Endothelial cell of umbilical vein (primary cell): ENCODE data around the gene INO80B. TPM values are rescaled to one million over a fixed set of nuclear protein-coding genes. Genes with fewer than 3 reads are reported as not detected.
"Not testable (repeated sequence)": the region's sequence is repeated elsewhere in the genome, so short reads cannot be mapped to it uniquely, and the experiment has no call there.

ENCODE experiments used
- BruUV-seq: library from RNA; stranded (reverse); fragments of 400-500 nt; replicated peaks from 2 replicates; lab custom pipeline; 2021; lab: Mats Ljungman, UMichigan
- CTCF ChIA-PET: fragments of 300-600, 350-600 bp; sonication (Branson Sonifier 250); formaldehyde crosslinking; loops from one replicate; lab custom pipeline; 2021; ENCODE audit warnings: antibody characterized with exemption, inconsistent platforms; lab: Charles Lee
- POLR2A ChIA-PET: fragments of 300-600, 350-600 bp; sonication (Branson Sonifier 250); formaldehyde crosslinking; loops from one replicate; lab custom pipeline; 2021; ENCODE audit warnings: antibody characterized with exemption, inconsistent platforms; lab: Charles Lee
- DNase-seq: peaks from one replicate; pipeline ENCODE4 v3.0.0-alpha.2; 2011; ENCODE audit warnings: low read depth, low spot score
- FAIRE-seq: peaks from 2 replicates; lab custom pipeline; 2011; peaks lifted over from hg19 to GRCh38; lab: Jason Lieb, UNC
- H2AFZ ChIP-seq: 2 replicates; pipeline ENCODE4 v1.6.0; 2012; ENCODE audit warnings: low read depth, low read length, control low read depth, inconsistent platforms
- H3K27ac ChIP-seq: 2 replicates; pipeline ENCODE4 v1.5.1; 2011; ENCODE audit warnings: low read depth, mild to moderate bottlenecking, control low read depth, low read length, moderate library complexity; ENCODE audit not compliant: insufficient read depth
- H3K27me3 ChIP-seq, 2 experiments: 2 replicates each; pipeline versions ENCODE4 v1.6.0 to v1.6.1; 2011; ENCODE audit warnings: low read length in 2 of 2, mixed read lengths in 1 of 2; ENCODE audit not compliant: control insufficient read depth in 2 of 2, insufficient read depth in 2 of 2
- H3K36me3 ChIP-seq, 2 experiments: 2 replicates in 1 of 2; 3 replicates in 1 of 2; pipeline ENCODE4 v1.5.1; 2011; ENCODE audit warnings: low read length in 2 of 2, mild to moderate bottlenecking in 1 of 2, moderate library complexity in 1 of 2; ENCODE audit not compliant: control insufficient read depth in 2 of 2, insufficient read depth in 2 of 2; ENCODE audit errors: extremely low read depth in 1 of 2
- H3K4me1 ChIP-seq: 3 replicates; pipeline ENCODE4 v1.5.1; 2011; ENCODE audit warnings: mild to moderate bottlenecking, low read length; ENCODE audit not compliant: control insufficient read depth, insufficient read depth; ENCODE audit errors: extremely low read depth
- H3K4me2 ChIP-seq: 2 replicates; pipeline ENCODE4 v1.6.1; 2011; ENCODE audit warnings: low read length, control low read depth, mixed read lengths; ENCODE audit not compliant: insufficient read depth
- H3K4me3 ChIP-seq, 3 experiments: fragments of 200-600 bp in 1 of 3; sonication (generic), shearing (Covaris generic) in 1 of 3; replicated peaks in 1 of 3; 2 replicates each; pipeline ENCODE4 v1.5.1; 2011 to 2016; ENCODE audit warnings: control low read depth in 3 of 3, low read length in 3 of 3, mild to moderate bottlenecking in 2 of 3, inconsistent platforms in 1 of 3, low read depth in 1 of 3, moderate library complexity in 1 of 3; ENCODE audit not compliant: insufficient read depth in 1 of 3
- H3K79me2 ChIP-seq: 2 replicates; pipeline ENCODE4 v1.6.0; 2012; ENCODE audit warnings: low read length, inconsistent platforms; ENCODE audit not compliant: control insufficient read depth, insufficient read depth
- H3K9ac ChIP-seq: replicated peaks from 2 replicates; pipeline ENCODE3; 2011; ENCODE audit warnings: low read length, control low read depth; ENCODE audit not compliant: insufficient read depth; ENCODE audit errors: extremely low read depth
- H3K9me1 ChIP-seq: replicated peaks from 3 replicates; pipeline ENCODE4 v1.6.0; 2011; ENCODE audit warnings: mild to moderate bottlenecking, low read length; ENCODE audit not compliant: control insufficient read depth, insufficient read depth; ENCODE audit errors: extremely low read depth
- H3K9me3 ChIP-seq: replicated peaks from 2 replicates; pipeline ENCODE4 v1.5.1; 2012; ENCODE audit warnings: low read length, inconsistent platforms; ENCODE audit not compliant: control insufficient read depth, insufficient read depth
- H4K20me1 ChIP-seq: replicated peaks from 2 replicates; pipeline ENCODE3; 2011; ENCODE audit warnings: mild to moderate bottlenecking, low read length; ENCODE audit not compliant: control insufficient read depth, insufficient read depth; ENCODE audit errors: extremely low read depth
- dilution Hi-C: fragments of 300-500 bp; cut with MboI; formaldehyde crosslinking; loops from one replicate; pipeline ENCODE4 v1.15.0; 2019; ENCODE audit warnings: low sequenced_read_pairs; ENCODE audit not compliant: extremely low pct_ligation_motif_present
- intact Hi-C: fragments of 100-400 bp; cut with micrococcal nuclease; formaldehyde crosslinking; loops from one replicate; pipeline ENCODE4 v1.10.0; 2022
- polyA plus RNA-seq, 4 experiments: library from polyadenylated mRNA; depleted of rRNA in 3 of 4; stranded (reverse) in 3 of 4; unstranded in 1 of 4; fragments of >200 nt; gene quantifications; 2 replicates each; pipeline versions ENCODE4 v1.2.1 to v1.2.3, GENCODE V29; 2011 to 2012; ENCODE audit warnings: missing spikeins in 1 of 4
- total RNA-seq: library from RNA; stranded (reverse); gene quantifications from 2 replicates; pipeline ENCODE4 v1.2.3, GENCODE V29; 2021

INO80B gene
- total and polyA plus RNA-seq, 2 donors (not counting 3 experiments of a cell fraction or from before 2014, with no cell fraction given), result 15.1 to 24.2 TPM

DNA sequence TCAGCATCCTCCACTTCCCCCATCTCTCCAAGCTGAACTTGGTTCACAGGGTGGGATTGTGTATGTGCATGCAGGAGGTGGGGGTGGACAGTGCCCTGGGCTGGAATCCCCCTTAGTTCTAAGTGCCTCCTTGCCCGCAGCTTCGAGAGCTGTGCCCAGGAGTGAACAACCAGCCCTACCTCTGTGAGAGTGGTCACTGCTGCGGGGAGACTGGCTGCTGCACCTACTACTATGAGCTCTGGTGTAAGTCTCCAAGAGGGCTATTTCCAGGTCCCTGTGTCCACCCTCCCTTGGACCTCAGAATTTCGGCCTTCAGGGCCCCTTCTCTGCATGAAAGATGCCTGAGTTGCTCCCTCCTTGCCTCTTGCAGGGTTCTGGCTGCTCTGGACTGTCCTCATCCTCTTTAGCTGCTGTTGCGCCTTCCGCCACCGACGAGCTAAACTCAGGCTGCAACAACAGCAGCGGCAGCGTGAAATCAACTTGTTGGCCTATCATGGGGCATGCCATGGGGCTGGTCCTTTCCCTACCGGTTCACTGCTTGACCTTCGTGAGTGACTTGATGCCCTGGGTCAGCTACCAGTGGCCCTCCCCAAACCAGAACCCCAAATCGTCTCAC lies 4.7 kb downstream of the INO80B start:
- H4K20me1 ChIP-seq, H3K4me3 ChIP-seq, H3K9ac ChIP-seq, dilution Hi-C loops, H3K27me3 ChIP-seq, H3K9me1 ChIP-seq, H3K27ac ChIP-seq, H2AFZ ChIP-seq, FAIRE-seq, DNase-seq, BruUV-seq, intact Hi-C loops, H3K9me3 ChIP-seq: not testable (repeated sequence)
- ChIA-PET POLR2A (interaction anchor here (1.1 kb wide), 1 partner anchor 8 kb away, joined by 3 read pairs; no protein-coding TSS in a partner anchor), CTCF (interaction anchor here (1.0 to 2.3 kb wide), 3 partner anchors 9 to 125 kb away, joined by 3 to 7 read pairs (median 4); no protein-coding TSS in a partner anchor)
- Histone ChIP-seq H3K36me3 (peaks cover 0 to 12% of the 10 kb centered on the region in 2 experiments), H3K4me2 (peak overlapping the region; percentile 37), H3K4me1 (peaks cover 26% of the 10 kb centered on the region), H3K79me2 (peaks cover 14% of the 10 kb centered on the region)

GRCh38 chr2:74460187-74460586 lies 5.3 kb downstream of the INO80B start:
- DNase-seq, H3K9me1 ChIP-seq, intact Hi-C loops, H3K9ac ChIP-seq, H4K20me1 ChIP-seq, H2AFZ ChIP-seq, H3K27ac ChIP-seq, H3K4me2 ChIP-seq, POLR2A ChIA-PET, BruUV-seq, FAIRE-seq, H3K27me3 ChIP-seq, CTCF ChIA-PET, dilution Hi-C loops, H3K9me3 ChIP-seq, H3K4me3 ChIP-seq: not testable (repeated sequence)
- Histone ChIP-seq H3K79me2 (peaks cover 17% of the 10 kb centered on the region), H3K4me1 (peaks cover 25% of the 10 kb centered on the region), H3K36me3 (peaks cover 0 to 12% of the 10 kb centered on the region in 2 experiments)
